ENCODE results near the gene GREB1L. TPM values are rescaled to one million over a fixed set of nuclear protein-coding genes. Genes with fewer than 3 reads are reported as not detected.

Gene GREB1L
- total RNA-seq, 1 donor from 2014 or later = 12.5 TPM

- no peak overlapping the region for H3K4me3 ChIP-seq (ENCODE audit: low read length in 3 of 3)
- no peaks in the 10 kb centered on the region for H3K9me3 ChIP-seq (ENCODE audit: control insufficient read depth in 3 of 3, low read length in 3 of 3)
- H3K4me1 ChIP-seq (ENCODE audit: control insufficient read depth in 3 of 3, insufficient read depth in 3 of 3, low read length in 3 of 3) = no peaks in the 10 kb centered on the region
- H3K36me3 ChIP-seq (ENCODE audit: control insufficient read depth in 3 of 3, insufficient read depth in 3 of 3, low read length in 3 of 3) = no peaks in the 10 kb centered on the region
- H3K27me3 ChIP-seq (ENCODE audit: control insufficient read depth in 3 of 3, insufficient read depth in 3 of 3, low read length in 3 of 3) = no peaks in the 10 kb centered on the region
- H3K27ac ChIP-seq (ENCODE audit: low read depth, low read length) = no peak overlapping the region
- H3K9ac ChIP-seq (ENCODE audit: low read depth in 1 of 3, low read length in 3 of 3) = no peak overlapping the region
These were observed 99.1 kb downstream of the GREB1L start for GRCh38 chr18:21341141-21341540.

DNA sequence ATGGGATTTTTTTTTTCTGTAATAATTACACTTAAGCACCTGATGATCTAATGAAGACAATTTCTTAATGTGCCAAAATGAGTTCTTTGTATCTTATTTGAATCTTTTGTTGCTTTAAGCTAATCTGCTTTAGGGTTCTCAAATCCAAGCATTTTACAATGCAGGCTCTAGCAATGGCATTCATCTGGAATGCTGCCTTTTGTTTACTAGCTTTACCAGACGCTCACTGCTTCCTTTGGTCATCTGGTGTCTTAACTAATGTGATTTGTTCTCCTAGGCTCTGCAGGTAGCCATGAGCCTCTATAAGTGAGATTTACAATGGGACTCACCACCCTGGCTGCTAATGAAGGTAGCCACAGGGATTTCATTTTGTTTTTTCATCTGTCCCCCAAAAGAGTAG lies 100.3 kb downstream of the GREB1L start:
- Histone ChIP-seq H3K27ac (ENCODE audit: low read depth, low read length) (no peak overlapping the region), H3K9ac (ENCODE audit: low read depth in 1 of 3, low read length in 3 of 3) (no peak overlapping the region), H3K36me3 (ENCODE audit: control insufficient read depth in 3 of 3, insufficient read depth in 3 of 3, low read length in 3 of 3) (no peaks in the 10 kb centered on the region), H3K27me3 (ENCODE audit: control insufficient read depth in 3 of 3, insufficient read depth in 3 of 3, low read length in 3 of 3) (no peaks in the 10 kb centered on the region), H3K9me3 (ENCODE audit: control insufficient read depth in 3 of 3, low read length in 3 of 3) (no peaks in the 10 kb centered on the region), H3K4me1 (ENCODE audit: control insufficient read depth in 3 of 3, insufficient read depth in 3 of 3, low read length in 3 of 3) (no peaks in the 10 kb centered on the region), H3K4me3 (ENCODE audit: low read length in 3 of 3) (no peak overlapping the region)

- H3K4me3 ChIP-seq (ENCODE audit: low read length in 3 of 3) = no peak overlapping the region
- no peak overlapping the region for H3K27ac ChIP-seq (ENCODE audit: low read depth, low read length)
- H3K36me3 ChIP-seq (ENCODE audit: control insufficient read depth in 3 of 3, insufficient read depth in 3 of 3, low read length in 3 of 3) = no peaks in the 10 kb centered on the region
- H3K9ac ChIP-seq (ENCODE audit: low read depth in 1 of 3, low read length in 3 of 3) = no peak overlapping the region
- H3K9me3 ChIP-seq (ENCODE audit: control insufficient read depth in 3 of 3, low read length in 3 of 3) = no peaks in the 10 kb centered on the region
- H3K27me3 ChIP-seq (ENCODE audit: control insufficient read depth in 3 of 3, insufficient read depth in 3 of 3, low read length in 3 of 3) = no peaks in the 10 kb centered on the region
- no peaks in the 10 kb centered on the region for H3K4me1 ChIP-seq (ENCODE audit: control insufficient read depth in 3 of 3, insufficient read depth in 3 of 3, low read length in 3 of 3)
These were observed 102.8 kb downstream of the GREB1L start for GRCh38 chr18:21344860-21345259.

GRCh38 chr18:21345840-21346239 lies 103.8 kb downstream of the GREB1L start:
- Histone ChIP-seq H3K4me1 (ENCODE audit: control insufficient read depth in 3 of 3, insufficient read depth in 3 of 3, low read length in 3 of 3) (no peaks in the 10 kb centered on the region), H3K27me3 (ENCODE audit: control insufficient read depth in 3 of 3, insufficient read depth in 3 of 3, low read length in 3 of 3) (no peaks in the 10 kb centered on the region), H3K27ac (ENCODE audit: low read depth, low read length) (no peak overlapping the region), H3K36me3 (ENCODE audit: control insufficient read depth in 3 of 3, insufficient read depth in 3 of 3, low read length in 3 of 3) (no peaks in the 10 kb centered on the region), H3K9me3 (ENCODE audit: control insufficient read depth in 3 of 3, low read length in 3 of 3) (no peaks in the 10 kb centered on the region), H3K4me3 (ENCODE audit: low read length in 3 of 3) (no peak overlapping the region), H3K9ac (ENCODE audit: low read depth in 1 of 3, low read length in 3 of 3) (no peak overlapping the region)

DNA sequence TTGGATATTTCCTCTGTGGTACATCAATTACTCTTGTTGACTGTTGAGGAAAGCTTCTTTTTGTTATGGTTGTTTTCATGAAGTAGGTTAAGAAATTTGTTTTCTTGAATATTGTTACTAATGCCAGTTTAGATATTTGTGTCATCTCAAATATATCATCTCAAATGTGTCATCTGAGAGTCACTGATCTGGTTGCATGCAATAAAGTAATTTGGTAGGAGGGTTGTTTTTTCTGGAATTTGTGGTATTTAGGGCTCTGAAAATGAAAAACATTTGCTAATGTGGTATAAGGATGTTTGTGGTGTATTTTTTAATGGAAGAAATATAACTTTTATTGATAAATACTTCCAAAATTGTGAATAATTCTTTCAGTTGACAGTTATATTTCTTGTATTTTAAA lies 117.7 kb downstream of the GREB1L start:
- Histone ChIP-seq H3K4me3 (ENCODE audit: low read length in 3 of 3) (no peak overlapping the region), H3K4me1 (ENCODE audit: control insufficient read depth in 3 of 3, insufficient read depth in 3 of 3, low read length in 3 of 3) (peaks cover 0 to 2% (median 0%) of the 10 kb centered on the region in 3 donors), H3K27ac (ENCODE audit: low read depth, low read length) (no peak overlapping the region), H3K36me3 (ENCODE audit: control insufficient read depth in 3 of 3, insufficient read depth in 3 of 3, low read length in 3 of 3) (no peaks in the 10 kb centered on the region), H3K27me3 (ENCODE audit: control insufficient read depth in 3 of 3, insufficient read depth in 3 of 3, low read length in 3 of 3) (no peaks in the 10 kb centered on the region), H3K9me3 (ENCODE audit: control insufficient read depth in 3 of 3, low read length in 3 of 3) (no peaks in the 10 kb centered on the region), H3K9ac (ENCODE audit: low read depth in 1 of 3, low read length in 3 of 3) (no peak overlapping the region)

GRCh38 chr18:21361307-21361880 lies 119.4 kb downstream of the GREB1L start:
- H3K9ac ChIP-seq (ENCODE audit: low read depth in 1 of 3, low read length in 3 of 3) = no peak overlapping the region
- H3K36me3 ChIP-seq (ENCODE audit: control insufficient read depth in 3 of 3, insufficient read depth in 3 of 3, low read length in 3 of 3) = no peaks in the 10 kb centered on the region
- H3K9me3 ChIP-seq (ENCODE audit: control insufficient read depth in 3 of 3, low read length in 3 of 3) = no peaks in the 10 kb centered on the region
- H3K4me3 ChIP-seq (ENCODE audit: low read length in 3 of 3) = no peak overlapping the region
- peaks cover 0 to 2% (median 0%) of the 10 kb centered on the region in 3 donors for H3K4me1 ChIP-seq (ENCODE audit: control insufficient read depth in 3 of 3, insufficient read depth in 3 of 3, low read length in 3 of 3)
- no peaks in the 10 kb centered on the region for H3K27me3 ChIP-seq (ENCODE audit: control insufficient read depth in 3 of 3, insufficient read depth in 3 of 3, low read length in 3 of 3)
- no peak overlapping the region for H3K27ac ChIP-seq (ENCODE audit: low read depth, low read length)

GRCh38 chr18:21362831-21363230 lies 120.8 kb downstream of the GREB1L start:
- H3K9ac ChIP-seq (ENCODE audit: low read depth in 1 of 3, low read length in 3 of 3) = no peak overlapping the region
- no peaks in the 10 kb centered on the region for H3K27me3 ChIP-seq (ENCODE audit: control insufficient read depth in 3 of 3, insufficient read depth in 3 of 3, low read length in 3 of 3)
- no peaks in the 10 kb centered on the region for H3K9me3 ChIP-seq (ENCODE audit: control insufficient read depth in 3 of 3, low read length in 3 of 3)
- H3K36me3 ChIP-seq (ENCODE audit: control insufficient read depth in 3 of 3, insufficient read depth in 3 of 3, low read length in 3 of 3) = no peaks in the 10 kb centered on the region
- H3K4me3 ChIP-seq (ENCODE audit: low read length in 3 of 3) = no peak overlapping the region
- peaks cover 0 to 2% (median 0%) of the 10 kb centered on the region in 3 donors for H3K4me1 ChIP-seq (ENCODE audit: control insufficient read depth in 3 of 3, insufficient read depth in 3 of 3, low read length in 3 of 3)
- no peak overlapping the region for H3K27ac ChIP-seq (ENCODE audit: low read depth, low read length)

DNA sequence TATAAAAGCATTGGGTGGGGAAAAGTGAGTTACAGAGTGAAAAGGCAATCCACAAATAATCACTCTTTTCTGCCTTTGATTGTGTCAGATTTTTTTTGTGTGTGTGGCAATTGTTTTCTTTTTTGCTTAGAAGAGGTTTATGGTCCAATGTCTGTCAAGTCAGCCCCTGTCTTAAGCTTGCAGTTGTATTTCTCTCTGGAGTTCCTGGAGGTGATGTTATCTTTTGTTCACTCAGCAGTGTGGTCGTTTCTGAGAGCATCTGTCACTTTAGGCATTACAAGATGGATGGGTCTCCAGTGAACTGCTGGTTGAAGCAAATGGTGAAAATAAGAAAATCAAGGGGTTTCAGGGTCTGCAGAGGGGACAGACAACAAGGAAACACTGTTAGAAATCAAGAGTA lies 121.3 kb downstream of the GREB1L start:
- Histone ChIP-seq H3K4me1 (ENCODE audit: control insufficient read depth in 3 of 3, insufficient read depth in 3 of 3, low read length in 3 of 3) (peaks cover 0 to 2% (median 0%) of the 10 kb centered on the region in 3 donors), H3K4me3 (ENCODE audit: low read length in 3 of 3) (no peak overlapping the region), H3K9me3 (ENCODE audit: control insufficient read depth in 3 of 3, low read length in 3 of 3) (no peaks in the 10 kb centered on the region), H3K36me3 (ENCODE audit: control insufficient read depth in 3 of 3, insufficient read depth in 3 of 3, low read length in 3 of 3) (no peaks in the 10 kb centered on the region), H3K9ac (ENCODE audit: low read depth in 1 of 3, low read length in 3 of 3) (no peak overlapping the region), H3K27me3 (ENCODE audit: control insufficient read depth in 3 of 3, insufficient read depth in 3 of 3, low read length in 3 of 3) (no peaks in the 10 kb centered on the region), H3K27ac (ENCODE audit: low read depth, low read length) (no peak overlapping the region)

DNA sequence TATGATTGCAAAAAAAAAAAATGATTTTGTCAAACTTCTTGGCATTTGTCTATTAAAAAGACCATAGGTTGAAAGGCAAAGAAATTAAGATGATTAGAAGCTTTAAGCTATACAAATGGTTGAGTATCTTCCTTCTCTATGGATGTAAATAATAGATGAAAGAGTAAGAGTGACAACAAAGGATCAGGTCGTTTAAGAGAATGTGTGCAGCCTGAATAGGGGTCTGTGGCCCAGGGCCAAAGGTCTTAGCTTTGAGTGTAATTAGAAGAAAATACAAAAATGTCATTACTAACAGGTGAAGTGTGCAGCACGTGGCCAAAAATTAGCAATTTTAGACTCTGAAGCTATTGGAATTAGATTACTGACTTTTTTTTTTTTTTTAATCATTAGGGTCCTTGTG lies 122.4 kb downstream of the GREB1L start:
- Histone ChIP-seq H3K9me3 (ENCODE audit: control insufficient read depth in 3 of 3, low read length in 3 of 3) (no peaks in the 10 kb centered on the region), H3K4me3 (ENCODE audit: low read length in 3 of 3) (no peak overlapping the region), H3K27me3 (ENCODE audit: control insufficient read depth in 3 of 3, insufficient read depth in 3 of 3, low read length in 3 of 3) (no peaks in the 10 kb centered on the region), H3K4me1 (ENCODE audit: control insufficient read depth in 3 of 3, insufficient read depth in 3 of 3, low read length in 3 of 3) (peaks cover 0 to 2% (median 0%) of the 10 kb centered on the region in 3 donors), H3K27ac (ENCODE audit: low read depth, low read length) (no peak overlapping the region), H3K9ac (ENCODE audit: low read depth in 1 of 3, low read length in 3 of 3) (no peak overlapping the region), H3K36me3 (ENCODE audit: control insufficient read depth in 3 of 3, insufficient read depth in 3 of 3, low read length in 3 of 3) (no peaks in the 10 kb centered on the region)

GRCh38 chr18:21366896-21367295 lies 124.9 kb downstream of the GREB1L start:
- H3K9me3 ChIP-seq (ENCODE audit: control insufficient read depth in 3 of 3, low read length in 3 of 3) = no peaks in the 10 kb centered on the region
- H3K4me3 ChIP-seq (ENCODE audit: low read length in 3 of 3) = no peak overlapping the region
- H3K27me3 ChIP-seq (ENCODE audit: control insufficient read depth in 3 of 3, insufficient read depth in 3 of 3, low read length in 3 of 3) = no peaks in the 10 kb centered on the region
- H3K36me3 ChIP-seq (ENCODE audit: control insufficient read depth in 3 of 3, insufficient read depth in 3 of 3, low read length in 3 of 3) = no peaks in the 10 kb centered on the region
- H3K4me1 ChIP-seq (ENCODE audit: control insufficient read depth in 3 of 3, insufficient read depth in 3 of 3, low read length in 3 of 3) = peaks cover 0 to 2% (median 0%) of the 10 kb centered on the region in 3 donors
- no peak overlapping the region for H3K9ac ChIP-seq (ENCODE audit: low read depth in 1 of 3, low read length in 3 of 3)
- H3K27ac ChIP-seq (ENCODE audit: low read depth, low read length) = no peak overlapping the region
